PC-3 (cell line): ENCODE data around the gene AEBP2. TPM values are rescaled to one million over a fixed set of nuclear protein-coding genes. Genes with fewer than 3 reads are reported as not detected.
A peak's percentile ranks its signal among the peaks of the same experiment; 100 is the strongest.

ENCODE experiments used
- ATAC-seq: fragments of 200-7000 bp; cut with Tn5 transposase; 2 replicates; pipeline ENCODE4 v1.9.1; 2020; ENCODE audit warnings: mild to moderate bottlenecking, moderate library complexity
- BruUV-seq: library from RNA; stranded (reverse); fragments of 400-500 nt; replicated peaks from 2 replicates; lab custom pipeline; 2021; lab: Mats Ljungman, UMichigan
- CTCF ChIA-PET: fragments of 300-600 bp; sonication (Branson Sonifier 250); formaldehyde crosslinking; loops from one replicate; lab custom pipeline; 2022; ENCODE audit warnings: antibody characterized with exemption; lab: Charles Lee
- POLR2A ChIA-PET: fragments of 300-600 bp; sonication (Branson Sonifier 250); formaldehyde crosslinking; loops from one replicate; lab custom pipeline; 2022; ENCODE audit warnings: antibody characterized with exemption; ENCODE audit not compliant: unreplicated experiment; lab: Charles Lee
- DNase-seq: peaks from one replicate; pipeline ENCODE4 v3.0.0-alpha.2; 2015
- H2AFZ ChIP-seq: fragments of 300-600 bp; sonication (generic); 2 replicates; pipeline ENCODE4 v1.6.0; 2016; ENCODE audit warnings: antibody characterized with exemption, low read length
- H3F3A ChIP-seq: fragments of 300-600 bp; sonication (generic); one replicate; pipeline ENCODE4 v1.6.0; 2017; ENCODE audit warnings: antibody characterized with exemption, low read length, control low read depth, mild to moderate bottlenecking; ENCODE audit not compliant: unreplicated experiment
- H3K27ac ChIP-seq: fragments of 300-600 bp; sonication (generic); 2 replicates; pipeline ENCODE4 v1.5.1; 2016; ENCODE audit warnings: mild to moderate bottlenecking, low read length
- H3K27me3 ChIP-seq: fragments of 300-600 bp; sonication (generic); 2 replicates; pipeline ENCODE4 v1.6.1; 2016; ENCODE audit warnings: low read length, mixed read lengths
- H3K36me3 ChIP-seq: fragments of 300-600 bp; sonication (generic); 2 replicates; pipeline ENCODE4 v1.6.1; 2016; ENCODE audit warnings: low read depth, mixed run types, low read length, mixed read lengths
- H3K4me1 ChIP-seq: fragments of 300-600 bp; sonication (generic); 2 replicates; pipeline ENCODE4 v1.5.1; 2016; ENCODE audit warnings: low read length; ENCODE audit not compliant: insufficient read depth
- H3K4me2 ChIP-seq: fragments of 300-600 bp; sonication (generic); 2 replicates; pipeline ENCODE4 v1.6.0; 2016; ENCODE audit warnings: low read length
- H3K4me3 ChIP-seq: fragments of 300-600 bp; sonication (generic); 2 replicates; pipeline ENCODE4 v1.5.1; 2016; ENCODE audit warnings: mild to moderate bottlenecking, low read length, mixed read lengths
- H3K79me2 ChIP-seq: fragments of 300-600 bp; sonication (generic); 2 replicates; pipeline ENCODE4 v1.6.1; 2017; ENCODE audit warnings: low read length, mixed read lengths
- H3K9ac ChIP-seq: fragments of 300-600 bp; sonication (generic); 2 replicates; pipeline ENCODE4 v1.6.0; 2016; ENCODE audit warnings: mild to moderate bottlenecking, low read length
- H3K9me2 ChIP-seq: fragments of 300-600 bp; sonication (generic); replicated peaks from 2 replicates; pipeline ENCODE4 v1.6.1; 2016; ENCODE audit warnings: mixed run types, low read length, mixed read lengths
- H3K9me3 ChIP-seq: fragments of 300-600 bp; sonication (generic); 2 replicates; pipeline ENCODE4 v1.6.1; 2016; ENCODE audit warnings: low read length, mixed read lengths
- H4K20me1 ChIP-seq: fragments of 300-600 bp; sonication (generic); 2 replicates; pipeline ENCODE4 v1.6.1; 2016; ENCODE audit warnings: low read length, mixed read lengths
- EZH2 ChIP-seq: fragments of 300-600 bp; sonication (generic); IDR thresholded peaks from one replicate; pipeline ENCODE4 v1.6.1; 2017; ENCODE audit warnings: antibody characterized with exemption, mild to moderate bottlenecking, low read length; ENCODE audit not compliant: unreplicated experiment
- EZH2phosphoT487 ChIP-seq: fragments of 300-600 bp; sonication (generic); IDR thresholded peaks from 2 replicates; pipeline ENCODE4 v1.6.1; 2018; ENCODE audit warnings: mild to moderate bottlenecking, antibody characterized with exemption, low read length, borderline replicate concordance
- intact Hi-C: fragments of 100-400 bp; cut with micrococcal nuclease; formaldehyde crosslinking; loops from 2 replicates; pipeline ENCODE4 v1.9.0; 2023
- total RNA-seq: library from RNA; depleted of rRNA; stranded (reverse); fragments of >200 nt; gene quantifications from 2 replicates; pipeline ENCODE4 v1.2.3, GENCODE V29; 2014
- TF ChIP-seq, protein P1 (sequence below): fragments of 300-600 bp; sonication (generic); conservative IDR thresholded peaks from 2 replicates; pipeline ENCODE4 v1.5.1; 2017; ENCODE audit warnings: antibody characterized with exemption, low read depth, mild to moderate bottlenecking, low read length

The AEBP2 gene
- total RNA-seq, 1 experiment from 2014 or later, result 10.2 TPM

DNA sequence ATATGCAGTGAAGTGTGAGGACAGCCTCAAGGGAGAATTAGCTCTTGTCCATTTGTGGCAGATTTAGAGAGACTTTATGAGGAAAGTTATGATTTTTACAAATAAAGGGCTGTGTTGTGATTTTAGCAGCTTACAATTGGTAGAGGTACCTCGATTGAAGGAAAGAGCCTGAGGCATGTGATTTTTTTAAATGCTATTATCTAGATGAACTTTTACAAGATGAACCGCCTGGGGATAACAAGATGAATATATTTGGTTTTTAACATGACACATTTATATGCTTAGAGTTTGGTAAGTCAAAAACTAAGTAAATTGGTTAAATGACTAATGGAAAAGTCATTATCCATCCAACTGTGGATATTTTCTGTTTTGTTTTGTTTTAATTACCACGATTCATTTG, 52.6 kb downstream of the AEBP2 start:
- TF ChIP-seq EZH2phosphoT487, result no peak
- TF ChIP-seq, protein P1, sequence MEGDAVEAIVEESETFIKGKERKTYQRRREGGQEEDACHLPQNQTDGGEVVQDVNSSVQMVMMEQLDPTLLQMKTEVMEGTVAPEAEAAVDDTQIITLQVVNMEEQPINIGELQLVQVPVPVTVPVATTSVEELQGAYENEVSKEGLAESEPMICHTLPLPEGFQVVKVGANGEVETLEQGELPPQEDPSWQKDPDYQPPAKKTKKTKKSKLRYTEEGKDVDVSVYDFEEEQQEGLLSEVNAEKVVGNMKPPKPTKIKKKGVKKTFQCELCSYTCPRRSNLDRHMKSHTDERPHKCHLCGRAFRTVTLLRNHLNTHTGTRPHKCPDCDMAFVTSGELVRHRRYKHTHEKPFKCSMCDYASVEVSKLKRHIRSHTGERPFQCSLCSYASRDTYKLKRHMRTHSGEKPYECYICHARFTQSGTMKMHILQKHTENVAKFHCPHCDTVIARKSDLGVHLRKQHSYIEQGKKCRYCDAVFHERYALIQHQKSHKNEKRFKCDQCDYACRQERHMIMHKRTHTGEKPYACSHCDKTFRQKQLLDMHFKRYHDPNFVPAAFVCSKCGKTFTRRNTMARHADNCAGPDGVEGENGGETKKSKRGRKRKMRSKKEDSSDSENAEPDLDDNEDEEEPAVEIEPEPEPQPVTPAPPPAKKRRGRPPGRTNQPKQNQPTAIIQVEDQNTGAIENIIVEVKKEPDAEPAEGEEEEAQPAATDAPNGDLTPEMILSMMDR, result no peak
- TF ChIP-seq EZH2, result no peak
- ChIA-PET CTCF (no interaction called here), POLR2A (no interaction called here)
- peaks cover 4% of the 10 kb centered on the region; the same call in 1 of the 2 replicates for H3K4me1 ChIP-seq
- no peak overlapping the region for H3K4me2 ChIP-seq
- no peak overlapping the region for H3K4me3 ChIP-seq
- H3F3A ChIP-seq, result no peaks in the 10 kb centered on the region
- H3K9me2 ChIP-seq, result no peaks in the 10 kb centered on the region
- no peaks in the 10 kb centered on the region; the same call in 1 of the 2 replicates for H4K20me1 ChIP-seq
- H3K9ac ChIP-seq, result no peak overlapping the region
- peak; percentile 2 for DNase-seq
- no peaks in the 10 kb centered on the region for H3K27me3 ChIP-seq
- H3K79me2 ChIP-seq, result peaks cover 28% of the 10 kb centered on the region
- BruUV-seq, result no TSS peak
- intact Hi-C loops, result no loop called here
- H3K36me3 ChIP-seq, result no peaks in the 10 kb centered on the region; the same call in 1 of the 2 replicates
- no peak overlapping the region for H3K27ac ChIP-seq
- H2AFZ ChIP-seq, result no peak overlapping the region
- no peaks in the 10 kb centered on the region for H3K9me3 ChIP-seq
- peak; percentile 68 for ATAC-seq

DNA sequence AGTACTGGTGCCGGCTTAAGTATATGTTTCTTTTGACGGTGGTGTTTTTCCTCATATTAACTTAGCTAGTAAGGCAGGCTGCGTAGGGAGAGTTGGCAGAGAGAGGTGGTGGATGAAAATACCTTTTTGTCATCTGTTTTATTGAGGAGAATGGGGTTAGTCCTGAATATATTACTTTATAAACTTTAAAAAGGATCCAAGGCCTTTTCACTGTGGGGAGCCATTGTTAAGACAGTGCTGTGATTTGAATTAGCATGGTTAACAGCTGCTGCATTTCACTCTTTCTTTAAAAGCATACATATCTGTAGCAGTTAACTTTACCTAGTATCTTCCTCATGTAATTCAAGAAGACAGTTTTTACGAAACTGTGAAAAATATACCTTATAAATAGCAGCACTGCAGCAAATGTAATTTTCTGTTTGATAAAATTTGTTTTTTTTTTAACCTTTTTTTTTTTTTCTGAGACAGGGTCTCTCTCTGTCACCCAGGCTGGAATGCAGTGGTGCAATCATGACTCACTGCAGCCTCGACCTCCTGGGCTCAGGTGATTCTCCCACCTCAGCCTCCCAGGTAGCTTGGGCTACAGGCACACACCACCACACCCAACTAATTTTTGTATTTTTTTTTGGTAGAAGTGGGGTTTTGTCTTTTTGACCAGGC, 57.1 kb downstream of the AEBP2 start:
- Histone ChIP-seq H3K27ac (no peak overlapping the region), H2AFZ (no peak overlapping the region), H3K36me3 (no peaks in the 10 kb centered on the region; the same call in 1 of the 2 replicates), H4K20me1 (no peaks in the 10 kb centered on the region; the same call in 1 of the 2 replicates), H3K79me2 (peaks cover 11% of the 10 kb centered on the region; the same call in 1 of the 2 replicates), H3K9me2 (no peaks in the 10 kb centered on the region), H3K4me3 (no peak overlapping the region), H3K27me3 (no peaks in the 10 kb centered on the region), H3K4me2 (no peak overlapping the region), H3K4me1 (peaks cover 4% of the 10 kb centered on the region; the same call in 1 of the 2 replicates), H3F3A (no peaks in the 10 kb centered on the region), H3K9me3 (no peaks in the 10 kb centered on the region), H3K9ac (no peak overlapping the region)
- intact Hi-C loops, result no loop called here
- TF ChIP-seq, protein P1, result no peak
- TF ChIP-seq EZH2 (no peak), EZH2phosphoT487 (no peak)
- BruUV-seq, result no TSS peak
- DNase-seq (no peak), ATAC-seq (no peak)
- ChIA-PET CTCF (no interaction called here), POLR2A (no interaction called here)

DNA sequence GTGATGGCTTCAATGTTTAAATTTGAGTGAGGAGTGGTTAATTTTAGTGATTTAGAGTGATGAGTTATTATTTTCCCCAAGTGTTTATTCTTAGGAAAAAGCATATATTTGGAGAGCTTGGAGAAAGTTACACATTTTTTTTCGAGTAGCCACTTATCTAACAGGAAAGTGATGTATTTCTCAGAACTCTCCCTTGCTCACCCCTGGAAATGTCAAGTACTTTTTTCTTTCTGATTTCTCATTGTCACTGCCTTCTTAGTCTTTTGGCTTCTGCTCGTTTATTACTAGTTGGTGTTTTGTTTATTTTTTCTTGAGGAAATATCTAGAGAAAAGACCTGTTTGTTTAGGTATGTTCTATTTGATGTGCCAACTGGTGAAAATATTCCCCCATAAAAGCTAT, 58.8 kb downstream of the AEBP2 start:
- BruUV-seq, result no TSS peak
- DNase-seq, result no peak

More for the DNA sequence above, 58.8 kb downstream of the AEBP2 start:
- Histone ChIP-seq H3K79me2 (0 out of 2 replicates have a peak, but pooled peaks cover 3% of the 10 kb centered on the region), H3K9me2 (no peaks in the 10 kb centered on the region), H3K36me3 (no peaks in the 10 kb centered on the region; the same call in 1 of the 2 replicates), H3K9ac (no peak overlapping the region), H4K20me1 (no peaks in the 10 kb centered on the region), H3K27me3 (no peaks in the 10 kb centered on the region), H3K4me2 (no peak overlapping the region), H2AFZ (no peak overlapping the region), H3K9me3 (no peaks in the 10 kb centered on the region), H3K4me1 (no peaks in the 10 kb centered on the region), H3F3A (no peaks in the 10 kb centered on the region), H3K27ac (no peak overlapping the region), H3K4me3 (no peak overlapping the region)
- POLR2A ChIA-PET, result no interaction called here
- no peak for ATAC-seq
- CTCF ChIA-PET, result no interaction called here
- TF ChIP-seq EZH2phosphoT487 (no peak), EZH2 (no peak)
- TF ChIP-seq, protein P1, result no peak
- intact Hi-C loops, result no loop called here
